Stimulated activated CD4-positive, alpha-beta T cell treated with anti-CD3 and anti-CD28 coated beads, Interleukin-2, amount 100 ng/mL, for 24 hours (primary cell): ENCODE data around the gene COL27A1.

Experiments
- DNase-seq, 2 donors: peaks; one replicate each; pipeline ENCODE4 v3.0.0-alpha.2; 2020

Gene COL27A1

GRCh38 chr9:114169029-114169951, 14.0 kb downstream of the COL27A1 start:
- DNase-seq = no peak

DNA sequence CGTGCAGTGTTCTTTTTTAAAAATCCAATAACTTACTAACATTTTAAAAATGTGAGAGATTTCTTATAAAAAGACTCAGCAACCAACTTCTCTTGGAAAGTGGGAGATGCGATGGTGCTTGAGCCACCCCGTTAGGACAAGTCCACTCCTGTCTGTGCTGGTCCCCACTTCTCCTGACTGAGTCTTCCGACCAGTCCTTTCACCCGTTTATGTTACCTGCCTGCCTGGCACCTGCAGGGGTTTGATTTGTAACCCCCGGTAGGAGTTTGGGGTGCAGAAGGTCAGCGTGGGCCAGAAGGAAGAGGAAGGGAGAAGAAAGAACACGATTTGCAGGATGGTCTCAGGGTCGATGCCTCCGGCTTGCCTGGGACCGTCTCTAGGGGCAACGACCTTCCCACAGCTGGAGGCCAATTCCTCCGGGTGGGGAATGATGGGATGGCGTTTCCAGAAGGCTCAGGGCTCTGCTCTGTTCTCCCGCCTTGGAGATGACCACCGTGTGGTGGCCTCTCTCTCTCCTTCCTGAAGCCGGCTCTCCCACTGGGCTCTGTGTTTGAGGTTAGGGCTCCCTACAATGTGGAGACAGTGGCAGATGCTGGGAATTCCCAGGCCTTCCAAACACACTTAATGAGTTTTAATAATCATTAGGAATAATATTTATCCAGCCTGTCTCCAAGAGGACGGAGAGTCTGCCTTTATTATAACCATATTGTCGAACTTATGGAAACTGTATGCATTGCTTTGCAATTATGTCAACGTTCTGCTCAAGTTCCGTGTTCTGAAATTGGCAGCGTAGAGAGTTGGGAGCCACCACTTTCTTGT, 14.8 kb downstream of the COL27A1 start:
- no peak for DNase-seq

DNA sequence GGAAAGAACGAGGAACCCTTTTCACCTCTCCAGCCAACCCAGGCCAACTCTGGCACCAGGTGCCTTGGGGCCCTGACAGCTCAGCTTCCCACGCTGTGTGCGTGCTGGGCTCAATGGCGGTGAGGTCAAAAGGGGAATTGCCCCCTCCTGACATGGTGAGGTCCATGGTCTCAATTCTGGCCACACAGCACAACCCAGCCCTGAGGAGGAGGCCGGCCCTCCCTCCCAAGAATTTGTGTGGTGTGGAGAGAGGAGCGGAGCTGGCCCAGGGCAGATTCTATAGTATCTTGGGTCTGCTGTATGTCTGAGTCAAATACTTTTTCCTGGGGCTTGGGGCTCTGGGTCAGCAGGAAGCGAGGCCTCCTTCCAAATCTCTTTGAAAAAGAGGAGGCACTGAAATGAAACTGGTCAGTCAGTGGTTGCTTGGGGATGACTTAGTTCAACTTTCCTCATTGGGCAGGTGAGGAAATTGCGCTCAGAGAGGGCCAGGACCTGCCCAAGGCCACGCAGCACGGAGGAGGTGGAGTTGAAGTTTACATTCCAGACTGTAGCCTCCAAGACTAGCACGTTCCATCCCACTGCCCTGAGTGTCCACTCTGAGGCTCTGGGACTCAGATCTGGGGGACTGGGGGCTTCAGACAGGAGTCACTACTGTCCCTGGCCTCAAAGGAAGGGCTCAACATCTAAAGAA, 15.6 kb downstream of the COL27A1 start:
- DNase-seq = no peak

- DNase-seq = no peak
Observed at GRCh38 chr9:114171500-114171899, 16.2 kb downstream of the COL27A1 start.

- DNase-seq = no peak
Observed at GRCh38 chr9:114172981-114173833, 17.9 kb downstream of the COL27A1 start.

DNA sequence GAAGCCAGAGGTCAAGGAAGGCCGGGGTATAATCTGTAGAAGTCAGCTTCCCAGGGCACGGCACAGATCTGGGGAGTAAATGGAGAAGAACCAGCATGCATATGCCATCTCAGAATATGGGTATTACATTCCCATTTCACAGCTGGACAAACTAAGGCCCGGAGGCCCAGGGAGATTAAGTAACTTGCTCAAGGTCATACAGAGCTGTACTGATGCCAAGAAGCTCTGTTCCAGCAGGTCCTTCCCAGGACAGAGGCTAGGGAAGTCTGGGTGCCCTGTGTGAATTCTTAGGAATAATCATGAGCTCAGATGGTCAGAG, 19.2 kb downstream of the COL27A1 start:
- DNase-seq = no peak

DNA sequence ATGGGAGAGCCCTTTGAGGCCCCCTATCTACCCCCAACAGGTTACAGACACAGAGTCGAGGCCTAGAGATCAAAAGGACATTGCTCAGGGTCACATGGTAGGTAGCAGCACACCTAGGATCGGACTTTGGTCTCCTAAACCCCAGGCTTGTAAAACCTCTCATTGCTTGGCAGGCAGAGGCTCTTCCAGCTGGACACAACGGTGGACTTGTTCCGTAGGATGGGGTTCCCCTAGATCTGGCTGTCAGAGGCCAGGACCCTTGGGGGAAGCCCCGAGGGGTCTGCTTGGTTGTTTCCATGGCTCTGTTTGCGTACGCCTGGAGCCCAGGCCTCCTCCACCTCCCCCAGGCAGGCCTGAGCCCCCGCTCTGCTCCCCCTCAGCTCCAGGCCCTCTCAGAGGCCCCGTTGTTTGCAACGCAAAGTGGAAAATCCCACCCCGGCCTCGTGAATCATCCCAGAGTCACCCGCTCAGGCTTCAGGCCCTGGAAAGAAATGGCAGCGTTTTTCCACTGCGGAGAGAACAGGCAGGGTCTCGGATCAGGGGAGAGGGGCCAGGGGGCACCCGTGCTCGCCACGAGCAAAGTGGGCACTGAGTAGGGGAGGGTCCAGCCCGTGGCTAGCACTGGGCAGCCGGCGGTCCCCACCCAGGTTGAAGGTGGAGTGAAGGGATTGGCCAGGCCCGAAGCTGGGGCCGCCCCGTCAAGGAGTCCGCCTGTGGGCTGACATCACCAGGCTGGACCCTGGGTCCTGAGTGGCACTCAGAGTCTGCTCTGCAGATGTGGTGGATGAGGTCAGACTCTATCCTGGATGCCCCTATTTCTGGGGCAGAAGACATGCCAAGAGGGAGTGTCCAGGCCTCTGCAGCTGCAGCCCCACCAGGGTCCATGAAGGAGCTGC, 19.8 kb downstream of the COL27A1 start:
- no peak for DNase-seq

DNA sequence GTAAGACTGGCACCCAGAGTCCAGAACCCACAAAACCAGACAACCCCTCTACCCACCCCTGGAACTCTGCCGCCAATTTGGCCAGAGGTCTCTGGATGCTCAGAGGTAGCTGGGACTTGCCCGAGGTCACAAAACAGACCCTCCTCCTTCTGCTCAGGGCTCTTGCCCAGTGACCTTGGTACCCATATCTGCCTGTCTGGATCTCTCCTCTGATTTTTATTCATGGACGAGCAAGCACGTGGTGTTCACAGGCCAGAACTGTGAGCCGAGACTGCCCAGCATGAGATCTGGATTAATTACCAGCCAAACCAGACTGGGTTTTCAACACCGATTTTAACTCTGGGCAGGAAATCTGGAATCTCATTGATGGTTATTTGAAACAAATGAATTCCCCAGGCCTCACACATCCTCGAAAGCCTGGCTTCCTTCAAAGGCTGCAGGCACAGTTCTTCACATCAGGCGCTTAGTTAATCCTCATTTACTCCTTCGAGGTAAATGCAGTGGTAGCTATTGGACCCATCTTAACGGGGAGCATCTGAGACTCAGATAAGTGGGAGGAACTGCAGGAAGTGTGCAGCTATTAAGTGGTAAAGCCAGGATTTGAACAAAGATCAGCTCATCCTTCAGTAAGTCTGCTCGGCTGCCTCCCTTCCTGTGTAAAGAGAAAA, 21.4 kb downstream of the COL27A1 start:
- no peak for DNase-seq

GRCh38 chr9:114177423-114178064, 22.2 kb downstream of the COL27A1 start:
- DNase-seq = no peak

DNA sequence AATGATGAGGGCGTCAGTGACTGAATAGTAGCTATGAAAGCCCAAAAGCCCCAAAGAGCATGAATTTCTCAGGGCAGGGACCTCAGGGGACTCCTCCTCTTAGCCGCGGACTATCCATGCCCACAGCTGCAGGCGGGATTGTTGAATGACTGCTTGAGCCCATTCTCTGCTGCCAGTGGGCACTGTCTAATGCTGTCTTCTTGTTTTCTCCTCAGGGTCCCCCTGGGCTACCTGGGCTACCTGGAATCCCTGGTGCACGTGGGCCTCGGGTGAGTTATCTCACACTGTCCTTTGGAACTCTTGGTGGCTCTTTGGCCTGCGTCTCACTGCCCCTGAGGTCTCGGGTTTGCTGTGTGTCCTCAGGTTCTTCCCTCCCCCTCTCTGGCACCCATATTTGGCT, 22.7 kb downstream of the COL27A1 start:
- no peak for DNase-seq

GRCh38 chr9:114178756-114179450, 23.6 kb downstream of the COL27A1 start:
- no peak for DNase-seq

DNA sequence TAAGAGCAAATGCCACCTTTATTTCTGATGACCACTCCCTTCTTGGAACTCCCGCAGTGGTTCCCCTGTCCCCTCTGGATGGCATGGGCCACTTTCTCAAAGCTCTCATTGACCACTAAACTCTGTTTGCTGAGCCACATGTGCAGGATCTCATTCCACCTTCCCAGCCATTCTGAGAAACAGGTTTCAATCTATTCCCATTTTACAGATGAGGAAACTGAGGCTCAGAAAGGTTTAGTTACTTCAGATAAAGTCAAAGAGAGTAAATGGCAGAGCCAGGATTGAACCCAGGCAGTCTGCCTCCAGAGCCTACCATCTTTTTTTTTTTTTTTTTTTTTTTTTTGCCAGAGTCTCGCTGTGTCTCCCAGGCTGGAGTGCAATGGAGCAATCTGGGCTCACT, 24.2 kb downstream of the COL27A1 start:
- no peak for DNase-seq

DNA sequence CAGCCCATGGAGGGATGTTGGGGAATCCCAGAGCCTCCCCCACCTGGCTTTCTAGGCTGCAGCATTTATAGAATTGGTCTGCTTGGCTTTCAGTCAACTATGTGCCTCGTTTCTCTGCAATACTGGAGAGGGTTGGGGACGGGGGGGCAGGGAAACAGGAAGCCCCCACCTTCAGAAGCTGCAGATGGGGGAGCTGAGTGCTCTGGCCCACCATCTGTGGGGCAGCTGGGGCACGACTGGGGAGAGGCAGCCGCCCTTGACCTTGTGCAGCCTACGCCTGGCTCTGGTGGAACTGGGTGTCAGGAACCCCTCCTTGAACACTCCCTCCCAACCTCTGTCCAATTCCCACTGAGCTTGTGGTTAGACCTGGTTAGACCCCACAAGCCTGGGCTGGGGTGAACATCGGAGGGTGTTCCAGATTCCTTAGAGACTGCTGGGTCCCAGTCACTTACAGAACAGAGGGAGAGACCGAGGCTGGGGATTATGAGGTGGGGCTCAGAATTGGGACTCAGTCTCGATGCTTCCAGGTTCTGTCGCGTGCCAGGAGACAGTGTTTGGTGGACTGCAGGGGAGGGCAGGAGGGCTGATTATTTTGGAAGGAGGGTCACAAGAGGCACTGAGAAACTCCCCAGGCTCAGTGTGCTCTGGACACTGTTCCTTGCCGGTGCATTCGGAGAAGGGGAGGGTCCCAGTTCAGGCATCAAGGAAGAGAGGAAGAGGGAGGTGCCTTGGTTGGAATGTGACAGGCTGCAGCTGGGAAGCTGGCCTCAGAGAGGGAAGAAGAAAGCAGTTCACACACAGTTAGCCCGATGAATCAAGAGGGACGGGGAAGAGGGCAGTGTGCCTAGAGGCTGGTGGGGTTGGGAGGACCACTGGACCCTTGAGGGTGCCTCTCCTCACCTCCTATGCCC, 25.6 kb downstream of the COL27A1 start:
- no peak for DNase-seq

GRCh38 chr9:114181607-114182409, 26.5 kb downstream of the COL27A1 start:
- no peak for DNase-seq

DNA sequence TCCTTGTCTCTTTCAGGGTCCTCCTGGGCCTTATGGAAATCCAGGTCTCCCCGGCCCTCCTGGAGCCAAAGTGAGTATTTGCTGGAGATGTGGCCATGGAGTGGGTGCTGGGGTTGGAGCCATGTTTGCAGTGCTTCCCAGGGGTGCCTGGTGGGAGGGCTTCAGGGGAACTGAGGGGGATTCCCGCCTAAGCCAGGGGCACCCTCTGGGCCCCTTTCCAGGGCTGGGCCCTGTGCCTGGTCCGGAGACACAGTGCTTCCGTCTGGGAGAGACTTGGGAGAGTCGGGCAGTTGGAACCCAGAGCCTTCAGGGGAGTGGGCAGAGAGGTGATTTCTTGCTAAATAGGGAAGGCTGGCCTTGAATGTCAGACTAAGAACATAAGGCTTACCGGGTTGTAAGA, 27.7 kb downstream of the COL27A1 start:
- DNase-seq = no peak

DNA sequence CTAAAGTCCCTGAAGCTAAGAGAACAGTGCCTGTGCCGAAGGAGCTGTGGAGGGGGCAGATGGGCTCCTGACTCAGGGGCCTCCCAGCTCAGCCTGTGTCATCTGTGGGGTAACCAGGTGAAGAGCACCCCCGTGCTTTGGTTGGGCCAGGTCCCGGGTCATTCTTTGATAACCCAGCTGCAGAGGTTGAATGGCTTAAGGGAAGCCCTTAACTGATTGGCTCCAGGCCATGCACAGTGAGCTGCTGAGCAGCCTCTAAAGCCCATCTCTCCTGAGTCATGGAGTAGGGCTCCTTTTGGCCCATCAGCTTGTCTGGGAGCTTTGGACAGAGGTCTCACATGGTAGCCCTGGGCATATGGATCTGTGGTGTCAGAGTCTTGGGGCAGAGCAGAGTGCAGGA, 28.7 kb downstream of the COL27A1 start:
- no peak for DNase-seq

DNA sequence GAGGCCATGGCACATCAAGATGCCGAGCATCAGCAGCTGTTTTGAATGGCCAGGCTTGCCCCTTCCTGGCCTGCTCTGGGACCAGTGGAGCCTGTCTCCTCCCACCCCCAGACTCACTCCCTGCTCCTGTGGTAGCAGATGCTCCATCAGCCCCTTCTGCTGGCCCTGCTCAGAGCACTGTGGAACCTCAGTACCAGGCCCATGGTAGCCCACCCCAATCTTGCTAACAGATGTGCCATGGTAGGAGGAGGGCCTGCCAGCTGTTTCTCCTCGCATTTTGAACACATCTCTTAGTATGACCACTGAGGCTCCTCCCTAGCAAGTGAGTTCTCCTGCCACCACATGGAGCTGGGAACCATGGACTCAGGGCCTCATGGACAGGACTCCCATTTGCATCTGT, 29.5 kb downstream of the COL27A1 start:
- DNase-seq = no peak
